SH-SY5Y (cell line): ENCODE data around the gene BCL10.

ENCODE experiments used
- GATA2 ChIP-seq: IDR thresholded peaks from 2 replicates; pipeline ENCODE4 v1.6.1; 2011; ENCODE audit warnings: mild to moderate bottlenecking, low read depth, low read length
- GATA3 ChIP-seq: IDR thresholded peaks from 2 replicates; pipeline ENCODE4 v1.6.1; 2011; ENCODE audit warnings: low read depth, mild to moderate bottlenecking, low read length, moderate library complexity

BCL10 gene

DNA sequence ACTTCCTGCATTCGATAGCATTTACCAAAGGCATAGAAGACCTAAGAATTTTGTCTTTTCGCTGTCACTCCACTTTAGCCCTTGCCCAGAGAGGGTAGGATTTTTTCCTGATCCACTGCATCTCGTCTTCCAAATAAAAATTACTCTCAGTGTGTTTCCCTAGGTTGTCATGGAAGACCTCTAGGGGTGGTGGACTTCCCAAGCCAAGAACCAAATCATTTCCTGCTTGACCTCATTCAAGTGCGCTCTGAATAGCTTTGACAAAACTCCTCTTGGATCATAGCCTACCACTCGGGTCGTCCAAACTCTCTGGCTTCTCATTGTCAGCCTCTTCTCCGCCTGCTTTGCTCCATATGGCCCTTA, 16.5 kb downstream of the BCL10 start:
- TF ChIP-seq GATA2, result no peak
- TF ChIP-seq GATA3, result no peak

DNA sequence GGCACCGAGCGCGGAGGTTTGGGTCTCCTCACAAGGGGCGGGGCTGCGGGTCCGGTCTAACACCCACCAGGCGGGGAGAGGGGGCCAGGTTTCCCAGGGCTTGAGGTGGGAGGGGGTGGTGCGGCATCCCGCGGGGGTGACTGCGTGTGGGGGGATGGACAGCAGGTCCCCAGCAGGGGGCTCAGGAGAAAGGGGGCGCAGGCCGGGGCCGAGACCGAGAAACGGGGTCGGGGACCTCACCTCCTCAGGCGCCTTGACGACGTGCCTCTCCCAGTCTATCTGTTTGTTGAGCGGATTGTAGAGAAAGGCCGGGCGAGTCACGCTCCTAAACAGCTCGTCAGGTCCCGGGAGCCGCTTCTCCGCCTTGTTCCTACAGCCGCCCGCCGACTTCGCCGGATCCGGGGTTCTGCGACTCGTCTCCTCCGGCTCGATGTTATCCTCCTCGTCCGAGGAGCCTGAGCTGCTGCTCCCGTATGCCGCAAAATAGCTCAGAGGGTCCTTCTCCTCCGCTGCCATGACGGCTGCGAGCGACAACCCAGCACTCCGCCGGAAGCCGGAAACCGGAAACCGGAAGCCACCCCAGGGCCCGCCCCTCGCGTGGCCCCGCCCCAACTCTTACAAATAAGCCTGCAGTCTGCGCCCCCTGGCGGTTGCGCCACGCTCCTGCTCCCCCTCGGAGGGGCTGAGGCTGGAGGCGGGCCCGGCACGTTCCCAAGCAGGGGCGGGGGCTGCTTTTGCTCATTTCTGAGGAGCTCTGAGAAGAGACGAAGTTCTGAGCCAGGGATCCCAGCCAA, 17.1 kb downstream of the BCL10 start, which contains the start of gene C1orf52:
Gene C1orf52 (minus strand): TSS at position 545 of the 794 bp plus-strand sequence. CDS start 29 bp downstream, at position 516.
- TF ChIP-seq GATA2 (no peak), GATA3 (no peak)

DNA sequence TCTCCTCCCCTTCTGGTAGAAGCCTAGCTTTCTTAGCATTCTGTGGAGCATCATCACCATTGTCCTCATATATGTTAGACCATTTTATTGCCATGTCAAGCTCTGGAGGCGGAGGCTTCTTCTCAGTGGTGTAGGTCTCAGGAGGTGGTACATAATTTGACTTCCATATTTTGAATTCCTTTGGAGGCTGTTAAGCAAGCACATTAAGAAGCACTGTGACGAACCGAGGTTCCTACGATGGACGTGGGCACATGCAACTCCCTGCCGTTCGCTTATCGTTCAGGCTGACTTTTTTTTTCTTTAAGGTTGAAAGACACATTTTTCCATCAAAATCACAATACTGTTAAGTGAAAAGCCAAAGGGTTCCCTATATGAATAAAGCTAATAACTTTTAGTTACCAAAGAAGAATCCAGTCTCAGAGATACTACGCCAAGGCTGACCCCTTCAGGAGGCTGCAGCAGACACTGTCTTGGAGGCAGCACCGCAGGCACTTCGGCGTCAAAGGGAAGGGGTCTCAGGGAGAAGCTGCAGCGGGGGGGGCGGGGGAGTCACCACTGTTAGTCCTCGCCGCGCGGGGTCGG, 17.8 kb downstream of the BCL10 start:
- TF ChIP-seq GATA3, result no peak
- no peak for TF ChIP-seq GATA2

DNA sequence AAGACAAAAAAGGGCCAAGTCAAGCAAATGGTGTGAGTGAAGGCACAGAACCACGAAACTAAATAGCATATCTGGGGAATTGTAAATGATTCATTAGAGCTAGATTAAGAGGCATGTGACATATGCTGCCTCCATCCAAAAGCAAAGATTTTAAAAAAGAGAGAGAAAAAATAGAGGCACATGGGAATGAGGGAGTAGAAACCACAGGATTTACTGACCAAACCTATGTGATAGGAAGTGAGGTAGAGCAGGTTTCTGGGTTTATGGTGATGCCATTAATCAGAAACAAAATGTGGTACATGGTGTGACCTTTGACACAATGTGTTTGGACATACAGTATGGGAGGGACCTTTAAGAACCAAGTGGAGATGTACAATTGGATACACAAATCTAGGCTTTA, 30.5 kb downstream of the BCL10 start:
- no peak for TF ChIP-seq GATA2

DNA sequence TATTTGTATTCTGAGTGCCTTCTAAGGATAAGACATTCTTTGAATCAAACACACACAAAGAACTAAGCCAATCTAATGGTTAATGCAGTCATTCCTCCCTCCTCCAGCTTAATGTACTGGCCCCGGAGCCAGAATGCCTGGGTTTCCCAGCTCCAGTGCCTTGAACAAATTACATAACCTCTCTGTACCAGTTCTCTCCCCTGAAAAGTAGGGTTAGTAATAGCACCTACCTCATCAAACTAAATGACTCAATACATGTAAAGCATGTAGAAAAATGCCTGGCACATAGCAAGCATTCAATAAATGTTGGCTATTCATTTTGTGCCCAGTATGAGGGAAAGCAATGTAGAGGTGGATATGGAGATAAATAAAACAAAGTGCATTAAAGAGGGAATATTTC, 31.0 kb downstream of the BCL10 start:
- no peak for TF ChIP-seq GATA2
- no peak for TF ChIP-seq GATA3

DNA sequence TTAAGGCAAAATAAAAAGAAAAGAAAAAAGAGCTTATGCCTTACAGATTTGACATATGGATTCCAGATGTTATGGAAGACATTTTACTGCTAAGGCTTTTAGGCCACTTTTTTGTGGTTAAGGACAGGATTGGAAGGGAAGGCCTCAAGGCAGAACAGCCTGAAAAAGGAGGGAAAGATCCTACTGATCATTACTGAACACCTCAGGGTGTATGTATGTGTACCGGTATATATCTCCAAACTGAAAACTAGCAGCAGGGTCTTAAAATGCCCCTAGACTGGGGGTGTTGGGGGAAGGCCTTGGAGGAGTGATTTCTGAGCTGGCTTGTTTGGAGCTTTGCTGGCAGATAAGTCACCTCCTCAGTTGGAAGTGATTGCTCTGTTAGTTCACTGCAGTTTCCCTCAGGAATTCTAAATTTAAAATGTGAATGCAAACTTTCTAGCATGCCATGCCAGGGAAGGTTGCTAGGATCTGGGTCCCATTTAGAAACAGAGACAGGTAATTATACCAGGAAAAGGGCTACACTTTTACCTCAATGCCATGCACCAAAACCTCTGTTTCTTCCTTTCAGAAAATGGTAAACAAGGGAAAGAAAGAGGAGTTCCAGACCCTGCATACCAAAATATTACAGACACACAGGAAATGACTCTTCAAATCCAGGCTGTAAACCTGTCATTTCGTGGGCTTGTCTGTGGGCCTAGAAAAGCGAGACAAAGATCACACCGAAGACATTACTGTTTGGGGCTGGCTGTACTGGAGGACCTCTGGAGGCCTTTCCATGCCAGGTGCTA, 32.0 kb downstream of the BCL10 start:
- TF ChIP-seq GATA3 (no peak), GATA2 (no peak)

DNA sequence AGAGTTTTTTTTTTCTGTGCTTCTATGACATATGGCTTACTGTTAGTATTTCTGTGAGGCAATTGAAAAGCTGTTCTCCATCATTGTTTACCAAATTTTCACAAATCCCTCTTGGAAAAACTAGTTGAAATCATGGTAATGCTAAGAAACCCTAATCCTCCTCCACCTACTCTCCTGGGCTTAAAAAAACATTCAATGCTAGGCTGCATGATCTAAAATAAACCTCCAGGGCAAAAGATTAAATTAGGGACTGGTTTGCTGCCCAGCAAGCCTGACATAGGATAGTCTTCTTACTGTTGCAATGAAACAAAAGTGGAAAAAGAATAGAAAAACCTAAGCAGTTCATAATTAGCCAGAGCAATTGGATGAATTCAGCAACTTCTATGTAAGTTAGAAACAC, 33.1 kb downstream of the BCL10 start:
- TF ChIP-seq GATA2 (no peak), GATA3 (no peak)

DNA sequence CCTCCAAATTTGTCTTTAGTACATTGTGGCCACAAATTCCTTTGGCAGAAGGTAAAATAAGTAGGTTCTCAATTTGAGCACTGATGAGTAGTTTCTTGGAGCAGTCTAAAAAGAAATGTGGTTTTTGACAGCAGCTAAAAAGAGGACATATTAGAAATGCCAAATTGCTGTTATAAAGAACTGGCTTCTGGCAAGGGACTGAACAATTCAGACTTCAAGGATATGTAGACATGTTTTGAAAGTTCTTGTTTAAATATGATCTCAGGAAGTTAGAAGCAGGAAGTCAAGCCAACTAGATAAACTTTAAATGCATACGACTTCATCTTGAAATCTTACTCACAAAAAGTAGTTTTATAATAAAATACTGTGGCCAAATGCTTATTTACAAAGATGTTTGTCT, 35.8 kb downstream of the BCL10 start:
- no peak for TF ChIP-seq GATA2
- TF ChIP-seq GATA3, result no peak

DNA sequence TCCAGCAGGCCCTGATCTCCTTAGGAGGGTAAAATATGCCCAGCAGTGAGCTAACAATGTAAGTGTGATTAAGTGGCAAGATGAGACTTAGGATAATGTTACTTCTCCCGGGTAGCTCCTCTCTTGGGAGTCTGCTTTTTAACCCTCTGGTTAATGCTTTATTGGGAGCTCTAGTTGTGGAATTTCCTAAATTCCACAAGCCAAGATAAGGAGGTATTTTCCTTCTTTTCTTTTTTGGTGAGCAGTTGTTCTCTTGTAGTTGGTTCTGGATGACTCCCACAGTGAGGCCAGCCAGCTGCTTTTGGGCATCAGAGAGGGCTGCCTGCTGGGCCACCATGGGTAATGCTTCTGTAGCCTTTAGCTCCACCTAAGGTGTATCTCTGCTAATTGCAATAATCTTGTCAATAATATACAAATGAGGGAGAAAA, 36.2 kb downstream of the BCL10 start:
- TF ChIP-seq GATA2 (no peak), GATA3 (no peak)

DNA sequence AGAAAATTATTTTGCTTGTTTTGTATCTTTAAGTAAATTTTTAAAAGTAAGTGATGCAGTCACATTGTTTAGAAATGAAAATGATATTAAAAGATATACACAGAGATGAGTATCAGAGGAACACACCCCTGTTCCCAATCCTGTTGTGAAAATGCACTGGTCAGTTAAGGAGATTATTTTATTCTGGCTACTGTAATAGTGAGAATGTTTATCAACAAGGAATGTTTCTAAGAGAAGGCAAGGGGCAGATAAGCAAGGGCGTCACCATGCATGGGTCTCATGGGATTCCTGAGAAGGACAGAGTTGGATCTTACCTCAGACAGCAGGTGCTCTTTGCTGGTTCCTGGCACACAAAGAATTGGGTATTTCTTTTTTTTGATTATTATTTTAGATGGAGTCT, 38.8 kb downstream of the BCL10 start:
- TF ChIP-seq GATA3 (no peak), GATA2 (no peak)

DNA sequence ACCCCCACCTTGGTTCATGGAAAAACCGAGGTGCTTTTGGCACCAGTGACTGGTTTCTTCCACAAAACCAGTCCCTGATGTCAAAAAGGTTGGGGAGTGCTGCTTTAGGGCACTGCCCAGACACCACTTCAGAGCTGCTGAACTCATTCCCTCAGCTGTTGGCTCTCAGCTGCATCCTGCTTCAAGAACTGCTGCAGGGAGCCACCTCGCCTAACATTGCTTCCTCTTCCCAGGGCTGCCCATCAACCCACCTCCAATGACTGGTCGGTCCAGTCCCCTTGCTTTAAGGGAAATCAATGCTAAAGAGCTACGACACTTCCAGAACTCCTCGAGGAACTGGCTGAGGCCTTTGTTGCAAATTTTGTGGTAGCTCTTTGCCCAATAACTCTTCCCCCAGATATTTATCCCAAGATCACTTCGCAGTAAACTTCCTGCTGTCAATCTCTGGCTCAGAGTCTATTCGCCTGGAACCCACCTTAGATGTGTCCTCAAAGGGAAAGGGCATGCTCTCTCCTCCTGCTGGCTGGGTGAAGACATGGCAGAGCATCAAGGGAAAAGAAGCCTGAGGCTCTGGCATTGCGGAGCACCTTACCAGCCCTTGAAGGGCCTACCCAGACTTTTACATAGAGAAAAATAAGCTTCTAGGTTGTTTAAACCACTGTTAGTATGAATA, 46.0 kb downstream of the BCL10 start:
- TF ChIP-seq GATA2 (no peak), GATA3 (no peak)

DNA sequence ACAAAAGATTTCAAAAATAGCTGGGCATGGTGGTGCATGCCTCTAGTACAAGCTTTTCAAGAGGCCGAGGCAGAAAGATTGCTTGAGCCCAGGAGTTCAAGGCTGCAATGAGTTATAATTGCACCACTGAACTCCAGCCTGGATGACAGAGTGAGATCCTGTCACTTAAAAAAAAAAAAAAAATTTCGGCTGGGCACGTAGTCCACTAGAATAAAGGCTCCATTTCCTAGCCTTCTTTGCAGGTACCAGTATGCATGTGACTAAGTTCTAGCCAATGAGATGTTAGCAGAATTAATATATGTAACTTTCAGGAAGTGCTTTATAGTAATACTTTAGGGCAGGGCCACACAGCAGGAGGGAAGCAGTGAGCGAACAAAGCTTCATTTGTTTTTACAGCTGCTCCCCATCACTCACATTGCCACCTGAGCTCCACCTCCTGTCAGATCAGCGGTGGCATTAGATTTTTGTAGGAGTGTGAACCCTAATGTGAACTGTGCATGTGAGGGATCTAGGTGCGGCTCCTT, 46.8 kb downstream of the BCL10 start:
- no peak for TF ChIP-seq GATA2
- no peak for TF ChIP-seq GATA3

DNA sequence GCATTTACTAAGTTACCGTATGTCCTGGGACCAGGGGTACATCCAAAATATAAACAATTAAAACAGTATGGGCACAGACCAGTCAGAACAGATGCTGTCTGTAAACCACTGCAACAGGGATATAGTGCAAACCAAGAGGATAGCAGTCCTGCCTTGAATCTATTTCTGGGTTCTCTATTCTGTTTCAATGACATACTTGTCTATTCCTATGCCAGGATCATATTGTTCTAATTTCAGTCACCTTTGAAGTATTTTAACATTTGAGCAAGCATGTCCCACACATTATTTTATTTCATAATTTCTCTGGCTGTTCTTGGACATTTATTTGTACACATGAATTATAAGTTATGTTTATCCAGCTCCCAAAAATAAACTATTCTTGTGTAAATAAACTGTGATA, 47.5 kb downstream of the BCL10 start:
- no peak for TF ChIP-seq GATA3
- TF ChIP-seq GATA2, result no peak

DNA sequence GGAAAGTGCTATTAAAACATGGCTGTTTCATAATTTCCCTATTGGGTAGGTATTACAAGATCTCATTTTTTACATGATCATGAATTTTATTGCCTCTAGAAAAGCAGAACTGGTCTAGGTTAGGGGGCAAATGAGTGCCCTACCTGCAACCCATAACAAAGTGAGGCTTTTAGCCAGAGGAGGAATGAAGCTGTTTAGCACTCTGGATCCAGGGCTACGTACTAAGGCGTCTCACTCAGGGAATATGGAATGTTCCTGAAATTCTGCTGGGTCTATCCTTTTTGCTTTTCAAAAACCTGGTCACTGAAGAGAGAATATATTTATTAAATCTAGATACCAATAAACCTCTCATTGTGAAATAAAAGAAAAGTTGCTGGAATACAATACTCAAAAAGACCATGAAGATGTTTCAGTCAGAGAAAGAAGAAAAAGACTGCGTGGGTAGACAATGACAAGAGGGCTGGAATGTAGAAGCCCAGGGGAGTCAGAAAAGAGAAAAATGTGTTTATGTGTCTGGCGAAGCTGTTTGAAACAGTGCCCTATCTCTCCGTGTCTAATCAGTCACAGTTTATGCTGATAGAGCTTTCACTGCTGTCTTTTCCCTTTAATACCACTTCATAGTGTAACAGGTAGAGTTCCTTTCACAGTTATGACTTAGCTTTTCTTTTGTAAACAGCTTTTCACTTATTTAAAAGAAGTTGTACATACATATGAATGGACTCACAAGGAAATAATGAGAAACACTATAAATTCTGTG, 50.6 kb downstream of the BCL10 start:
- no peak for TF ChIP-seq GATA2
- TF ChIP-seq GATA3, result no peak
